Liver (tissue), 9 donors: ENCODE data around the gene PDE3B. TPM values are rescaled to one million over a fixed set of nuclear protein-coding genes. Genes with fewer than 3 reads are reported as not detected.

ENCODE experiments used
- DNase-seq: peaks from one replicate; pipeline ENCODE4 v3.0.0-alpha.2; 2017; ENCODE audit warnings: low spot score
- H3K27ac ChIP-seq, 2 donors: one replicate each; pipeline ENCODE4 v1.7.0; 2013; ENCODE audit warnings: inconsistent platforms in 2 of 2, low read length in 2 of 2, control low read depth in 1 of 2, low read depth in 1 of 2, mild to moderate bottlenecking in 1 of 2
- H3K27me3 ChIP-seq, 4 donors: one replicate each; pipeline versions ENCODE4 v1.6.1 to v1.7.0; 2013; ENCODE audit warnings: low read length in 3 of 4, inconsistent platforms in 1 of 4, mild to moderate bottlenecking in 1 of 4, moderate library complexity in 1 of 4; ENCODE audit not compliant: control insufficient read depth in 4 of 4, insufficient read depth in 4 of 4
- H3K36me3 ChIP-seq, 4 donors: one replicate each; pipeline versions ENCODE4 v1.6.1 to v1.7.0; 2013; ENCODE audit warnings: low read length in 3 of 4, mild to moderate bottlenecking in 3 of 4, low read depth in 1 of 4, moderate library complexity in 1 of 4; ENCODE audit not compliant: control insufficient read depth in 4 of 4, insufficient read depth in 3 of 4
- H3K4me1 ChIP-seq, 4 donors: one replicate each; pipeline versions ENCODE4 v1.6.1 to v1.7.0; 2013; ENCODE audit warnings: low read length in 3 of 4, mild to moderate bottlenecking in 3 of 4, moderate library complexity in 1 of 4; ENCODE audit not compliant: control insufficient read depth in 4 of 4, insufficient read depth in 4 of 4
- H3K4me3 ChIP-seq, 3 donors: one replicate each; pipeline versions ENCODE4 v1.6.1 to v1.7.0; 2013; ENCODE audit warnings: low read length in 3 of 3, control low read depth in 1 of 3, low read depth in 1 of 3, mild to moderate bottlenecking in 1 of 3
- H3K9ac ChIP-seq, 2 donors: one replicate each; pipeline ENCODE4 v1.7.0; 2013; ENCODE audit warnings: low read length in 2 of 2, mild to moderate bottlenecking in 2 of 2, moderate library complexity in 2 of 2, control low read depth in 1 of 2, low read depth in 1 of 2
- H3K9me3 ChIP-seq, 4 donors: one replicate each; pipeline versions ENCODE4 v1.6.1 to v1.7.0; 2013; ENCODE audit warnings: low read length in 3 of 4; ENCODE audit not compliant: control insufficient read depth in 4 of 4
- ATF3 ChIP-seq: IDR thresholded peaks from 2 replicates; pipeline ENCODE4 v1.6.1; 2016; ENCODE audit warnings: antibody characterized with exemption
- EGR1 ChIP-seq, 2 donors: IDR thresholded peaks; 2 replicates each; pipeline ENCODE4 v1.6.1; 2016 to 2018; ENCODE audit warnings: antibody characterized with exemption in 2 of 2, low read depth in 2 of 2
- FOXA1 ChIP-seq: IDR thresholded peaks from 2 replicates; pipeline ENCODE4 v1.6.1; 2016; ENCODE audit warnings: antibody characterized with exemption
- GABPA ChIP-seq, 2 donors: IDR thresholded peaks in 1 of 2; conservative IDR thresholded peaks in 1 of 2; 2 replicates each; pipeline ENCODE4 v1.6.1; 2016; ENCODE audit warnings: antibody characterized with exemption in 2 of 2, mild to moderate bottlenecking in 1 of 2, moderate library complexity in 1 of 2
- HNF4A ChIP-seq, 2 donors: conservative IDR thresholded peaks; 2 replicates each; pipeline ENCODE4 v1.6.1; 2016; ENCODE audit warnings: antibody characterized with exemption in 2 of 2, mild to moderate bottlenecking in 2 of 2
- JUND ChIP-seq, 2 donors: IDR thresholded peaks; 2 replicates each; pipeline ENCODE4 v1.6.1; 2016; ENCODE audit warnings: antibody characterized with exemption in 2 of 2
- MAX ChIP-seq: IDR thresholded peaks from 2 replicates; pipeline ENCODE4 v1.6.1; 2016; ENCODE audit warnings: antibody characterized with exemption
- NR2F2 ChIP-seq: IDR thresholded peaks from 2 replicates; pipeline ENCODE4 v1.6.1; 2016; ENCODE audit warnings: antibody characterized with exemption
- RAD21 ChIP-seq, 2 donors: IDR thresholded peaks; 2 replicates each; pipeline ENCODE4 v1.6.1; 2016; ENCODE audit warnings: antibody characterized with exemption in 2 of 2, mild to moderate bottlenecking in 2 of 2
- REST ChIP-seq: IDR thresholded peaks from 2 replicates; pipeline ENCODE4 v1.6.1; 2016; ENCODE audit warnings: antibody characterized with exemption, mild to moderate bottlenecking
- RXRA ChIP-seq, 2 donors: IDR thresholded peaks; 2 replicates each; pipeline ENCODE4 v1.6.1; 2017 to 2018; ENCODE audit warnings: antibody characterized with exemption in 2 of 2, mild to moderate bottlenecking in 1 of 2
- SP1 ChIP-seq: IDR thresholded peaks from 2 replicates; pipeline ENCODE4 v1.6.1; 2018; ENCODE audit warnings: antibody characterized with exemption, mild to moderate bottlenecking
- YY1 ChIP-seq: IDR thresholded peaks from 2 replicates; pipeline ENCODE4 v1.6.1; 2016; ENCODE audit warnings: antibody characterized with exemption, mild to moderate bottlenecking
- WGBS: extraction: QIAGEN DNeasy Blood & Tissue Kit; methylation state at CpG from one replicate; pipeline ENCODE4 v1.1.7; 2013; 5-methylcytosine and 5-hydroxymethylcytosine counted together
- polyA plus RNA-seq, 2 donors: library from polyadenylated mRNA; stranded (reverse) in 1 of 2; unstranded in 1 of 2; fragments of 200-250 nt in 1 of 2; fragments of >200 nt in 1 of 2; fragmentation: Nextera tagmentation in 1 of 2; extraction: Ambion mirVana in 1 of 2; gene quantifications; one replicate each; pipeline versions ENCODE4 v1.2.1 to v1.2.3, GENCODE V29; 2013 to 2015
- total RNA-seq, 2 donors: library from RNA; depleted of rRNA; stranded (reverse); fragments of >200 nt; gene quantifications; one replicate each; pipeline ENCODE4 v1.2.3, GENCODE V29; 2014
- donor health status: healthy.
- donor health status: healthy.
- donor health status: healthy.
- donor health status: healthy.
- donor health status: healthy.

The PDE3B gene
- total and polyA plus RNA-seq, 4 donors, result 11.3 to 43.1 (median 21.7) TPM

- H3K27me3 ChIP-seq, result no peaks in the 10 kb centered on the region
- TF ChIP-seq EGR1 (IDR thresholded peaks at IDR 0.05; ENCODE audit: low read depth in 2 of 2), result no peak
- no peak for TF ChIP-seq RXRA (IDR thresholded peaks at IDR 0.05)
- no peak for TF ChIP-seq HNF4A (conservative IDR thresholded peaks at IDR 0.05)
- no peak for TF ChIP-seq MAX
- no peak for TF ChIP-seq ATF3
- TF ChIP-seq GABPA (IDR thresholded peaks at IDR 0.05 in 1 of 2, conservative IDR thresholded peaks at IDR 0.05 in 1 of 2), result no peak
- H3K27ac ChIP-seq, result no peak overlapping the region
- no peaks in the 10 kb centered on the region for H3K9me3 ChIP-seq
- no peak for DNase-seq
- H3K4me3 ChIP-seq, result no peak overlapping the region
- WGBS, result 91% methylated on average over 1 of the region's 1 CpG
- peaks cover 0 to 3% (median 0%) of the 10 kb centered on the region in 4 donors for H3K36me3 ChIP-seq
- peaks cover 2 to 13% (median 7%) of the 10 kb centered on the region in 4 donors for H3K4me1 ChIP-seq
- H3K9ac ChIP-seq, result no peak overlapping the region
Measured at GRCh38 chr11:14858404-14858803, 214.8 kb downstream of the PDE3B start.

- no peaks in the 10 kb centered on the region for H3K9me3 ChIP-seq
- H3K27ac ChIP-seq, result no peak overlapping the region
Measured at GRCh38 chr11:14860511-14860910, 216.9 kb downstream of the PDE3B start.

More at GRCh38 chr11:14860511-14860910, 216.9 kb downstream of the PDE3B start:
- no peak for TF ChIP-seq NR2F2
- TF ChIP-seq FOXA1, result no peak
- TF ChIP-seq JUND (IDR thresholded peaks at IDR 0.05), result no peak
- no peak for TF ChIP-seq REST
- TF ChIP-seq GABPA (IDR thresholded peaks at IDR 0.05 in 1 of 2, conservative IDR thresholded peaks at IDR 0.05 in 1 of 2), result no peak
- no peak for TF ChIP-seq HNF4A (conservative IDR thresholded peaks at IDR 0.05)
- TF ChIP-seq YY1, result no peak
- no peak for TF ChIP-seq ATF3
- TF ChIP-seq MAX, result no peak
- TF ChIP-seq SP1, result no peak
- TF ChIP-seq RAD21 (IDR thresholded peaks at IDR 0.05), result no peak
- Histone ChIP-seq H3K9ac (no peak overlapping the region), H3K4me1 (peaks cover 2 to 13% (median 7%) of the 10 kb centered on the region in 4 donors), H3K36me3 (peaks cover 0 to 6% (median 0%) of the 10 kb centered on the region in 4 donors), H3K4me3 (no peak overlapping the region), H3K27me3 (no peaks in the 10 kb centered on the region)
- no peak for DNase-seq
- 94% methylated on average over 2 of the region's 2 CpGs for WGBS
